SK-MEL-5 (cell line): ENCODE data around the gene HSPA1L. TPM values are rescaled to one million over a fixed set of nuclear protein-coding genes. Genes with fewer than 3 reads are reported as not detected.
"Not testable (repeated sequence)": the region's sequence is repeated elsewhere in the genome, so short reads cannot be mapped to it uniquely, and the experiment has no call there.

Experiments used
- DNase-seq: peaks from one replicate; pipeline ENCODE4 v3.0.0-alpha.2; 2016; ENCODE audit warnings: low read depth, low spot score
- in situ Hi-C: cut with HindIII; loops from 2 replicates; pipeline ENCODE4 v1.10.0; 2016; ENCODE audit warnings: low sequenced_read_pairs, high pct_unique_total_duplicates, low pct_unique_long_range_greater_than_20kb
- total RNA-seq: library from RNA; depleted of rRNA; stranded (reverse); fragments of >200 nt; shearing (Covaris generic); gene quantifications from 2 replicates; pipeline ENCODE4 v1.2.3, GENCODE V29; 2014

HSPA1L gene
- total RNA-seq, 1 experiment from 2014 or later, result 0.29 TPM

GRCh38 chr6:31795616-31796298 is 19.3 kb downstream of the HSPA1L start, which contains the start of gene VARS1:
VARS1 (minus strand) TSS chr6:31795752; CDS start chr6:31795217, 535 bp downstream.
- DNase-seq, result peak; percentile 89
- in situ Hi-C loops, result no loop called here

GRCh38 chr6:31794866-31795615 is 20.0 kb downstream of the HSPA1L start:
- no peak for DNase-seq
- in situ Hi-C loops, result no loop called here

GRCh38 chr6:31794294-31794865 is 20.7 kb downstream of the HSPA1L start:
- no peak for DNase-seq
- in situ Hi-C loops, result no loop called here

DNA sequence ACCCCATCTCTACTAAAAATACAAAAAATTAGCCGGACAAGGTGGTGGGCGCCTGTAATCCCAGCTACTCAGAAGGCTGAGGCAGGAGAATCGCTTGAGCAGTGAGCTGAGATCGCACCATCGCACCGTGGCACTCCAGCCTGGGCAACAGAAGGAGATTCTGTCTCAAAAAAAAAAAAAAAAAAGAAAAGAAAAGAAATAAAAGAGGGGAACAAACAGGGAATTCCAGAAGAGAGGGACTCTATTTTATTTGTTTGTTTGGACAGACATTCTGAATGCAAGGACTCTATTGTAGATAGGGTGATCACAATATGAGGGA is 21.2 kb downstream of the HSPA1L start:
- DNase-seq, result not testable (repeated sequence)

GRCh38 chr6:31792761-31793171 is 22.3 kb downstream of the HSPA1L start:
- in situ Hi-C loops, result no loop called here
- no peak for DNase-seq

More for the DNA sequence above, 21.2 kb downstream of the HSPA1L start:
- in situ Hi-C loops, result not testable (repeated sequence)

- in situ Hi-C loops, result no loop called here
- DNase-seq, result no peak
Observed at GRCh38 chr6:31792090-31792374, 23.1 kb downstream of the HSPA1L start.

- in situ Hi-C loops, result no loop called here
- peak; percentile 69 for DNase-seq
Observed at GRCh38 chr6:31791324-31792089, 23.6 kb downstream of the HSPA1L start.

- DNase-seq, result no peak
- in situ Hi-C loops, result no loop called here
Observed at GRCh38 chr6:31785475-31785874, 29.6 kb downstream of the HSPA1L start.

DNA sequence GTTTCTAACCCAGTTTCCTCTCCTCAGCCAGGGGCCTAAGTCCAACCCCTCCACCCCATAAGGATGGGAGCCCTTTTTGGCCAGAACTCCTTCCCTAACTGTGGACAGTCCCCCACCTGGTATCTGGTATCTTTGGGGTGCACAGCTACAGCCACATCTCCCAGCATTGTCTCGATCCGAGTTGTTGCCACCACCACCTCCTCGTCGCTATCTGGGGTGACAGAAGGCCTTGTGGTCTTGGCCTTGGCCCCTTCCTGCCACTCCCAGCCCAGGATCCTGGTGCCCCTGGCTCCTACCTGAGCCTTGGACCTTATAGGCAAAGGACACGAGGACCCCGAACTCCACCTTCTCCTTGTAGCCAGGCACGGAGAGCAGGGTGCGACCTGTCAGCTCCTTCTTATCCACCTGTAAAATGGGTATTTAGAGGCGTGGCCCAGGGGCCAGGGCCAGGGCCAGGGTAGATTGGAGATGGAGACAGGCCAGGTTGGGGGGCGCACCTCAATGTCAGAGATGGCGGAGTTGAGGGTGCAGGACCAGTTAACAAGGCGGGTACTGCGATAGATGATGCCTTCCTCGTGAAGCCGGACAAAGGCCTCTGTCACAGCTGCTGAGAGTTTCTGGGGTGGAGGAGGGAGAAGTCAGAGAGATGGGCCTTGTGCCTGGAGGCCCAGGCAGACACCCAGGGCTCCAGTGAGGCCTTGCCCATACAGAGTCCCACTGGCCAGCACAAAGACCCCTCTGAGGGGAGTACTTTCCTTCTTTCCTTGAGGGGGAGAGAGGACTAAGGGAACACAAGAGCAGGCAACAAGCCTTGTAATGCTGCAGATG is 30.8 kb downstream of the HSPA1L start:
- in situ Hi-C loops, result no loop called here
- no peak for DNase-seq

DNA sequence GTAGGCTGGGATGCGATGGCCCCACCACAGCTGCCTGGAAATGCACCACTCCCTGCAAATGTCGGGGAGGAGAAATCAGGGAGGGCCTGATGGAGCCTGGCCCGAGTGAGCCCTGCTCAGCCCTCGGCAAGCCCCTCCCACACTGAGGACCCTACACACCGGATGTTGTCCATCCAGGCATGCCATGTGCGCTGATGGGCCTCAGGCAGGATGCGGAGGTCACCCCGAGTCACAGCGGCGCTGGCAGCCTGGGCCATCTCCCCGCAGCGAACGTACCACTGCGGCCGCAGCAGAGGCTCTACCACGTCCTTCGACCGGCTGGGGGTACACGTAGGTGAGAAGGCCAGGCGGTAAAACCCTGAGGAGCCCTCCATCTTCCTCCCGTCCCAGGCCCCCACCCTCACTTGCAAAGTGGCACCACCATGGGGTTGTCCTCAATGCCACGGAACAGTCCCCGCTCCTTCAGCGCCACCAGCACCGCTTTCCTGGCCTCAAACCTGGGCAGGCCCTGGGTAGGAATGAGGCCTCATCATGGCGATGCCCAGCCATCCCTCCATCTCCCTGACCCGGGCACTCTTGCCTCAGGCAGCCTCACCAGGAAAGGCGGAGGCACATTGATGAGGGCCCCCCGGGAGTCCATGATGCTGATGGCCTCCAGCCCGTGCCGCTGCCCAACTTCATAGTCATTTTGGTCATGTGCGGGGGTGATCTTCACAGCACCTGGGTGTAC is 32.8 kb downstream of the HSPA1L start:
- no peak for DNase-seq
- in situ Hi-C loops, result no loop called here

DNA sequence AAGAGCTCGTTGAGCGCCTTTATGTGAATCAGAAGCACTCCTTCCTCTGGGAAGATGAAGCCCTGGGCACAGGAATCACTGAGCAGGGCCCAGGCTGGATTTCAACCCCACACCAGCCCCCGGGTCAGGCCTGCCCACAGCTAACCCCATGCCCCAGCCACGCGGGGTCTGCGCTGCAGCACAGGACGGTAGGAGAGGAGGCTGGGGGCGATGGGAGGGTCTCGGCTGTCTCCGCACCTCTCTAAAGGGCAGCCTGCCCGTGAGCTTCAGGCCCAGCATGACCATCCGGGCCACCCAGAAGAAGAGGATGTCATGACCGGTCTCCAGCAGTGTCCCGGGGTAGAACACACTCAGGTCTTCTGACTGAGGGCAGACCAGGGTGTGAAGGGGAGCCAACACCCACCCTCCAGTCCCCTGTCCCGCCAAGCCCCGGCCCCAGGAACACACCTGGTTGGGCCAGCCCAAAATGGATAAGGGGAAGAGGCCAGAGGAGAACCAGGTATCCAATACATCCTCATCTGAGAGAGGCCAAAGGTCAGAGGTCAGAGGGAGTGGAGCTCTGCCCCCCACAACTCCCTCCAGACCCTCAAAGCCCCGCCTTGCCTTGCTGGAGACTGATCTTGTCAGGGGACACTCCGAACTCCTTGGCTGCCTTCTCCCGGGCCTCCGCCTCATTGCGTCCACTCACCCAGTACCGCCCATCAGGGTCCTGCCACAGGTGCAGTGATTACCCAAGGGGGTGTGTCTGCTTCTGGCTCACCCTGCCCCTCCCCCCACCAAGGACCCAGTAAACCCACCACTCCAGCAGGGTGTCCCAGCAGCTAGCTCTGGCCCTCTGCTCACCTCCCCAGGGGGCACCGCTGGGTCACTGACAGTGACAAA is 33.6 kb downstream of the HSPA1L start:
- no peak for DNase-seq
- in situ Hi-C loops, result no loop called here

- in situ Hi-C loops, result no loop called here
Observed at GRCh38 chr6:31780507-31781243, 34.4 kb downstream of the HSPA1L start.

DNA sequence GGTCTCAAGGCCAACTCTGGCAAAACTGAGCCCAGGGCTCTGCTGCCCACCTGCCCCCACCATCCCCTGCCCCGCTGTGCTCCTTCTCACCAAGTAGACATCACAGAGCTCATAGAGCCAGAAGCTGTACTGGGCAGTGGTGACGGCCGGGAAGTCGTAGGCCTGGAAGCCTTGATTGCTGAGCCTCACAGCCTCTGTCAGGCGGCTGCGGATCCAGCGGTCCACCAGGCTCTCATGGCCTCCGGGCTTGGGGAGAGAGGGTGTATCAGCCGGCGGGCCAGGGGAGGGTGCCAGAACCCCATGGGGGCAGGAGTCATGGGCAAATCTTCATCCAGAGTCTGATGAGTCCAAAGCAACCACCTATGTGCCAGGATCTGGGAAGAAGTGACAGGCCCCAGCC is 35.2 kb downstream of the HSPA1L start:
- no peak for DNase-seq
- in situ Hi-C loops, result no loop called here

More at GRCh38 chr6:31780507-31781243, 34.4 kb downstream of the HSPA1L start:
- DNase-seq, result no peak

DNA sequence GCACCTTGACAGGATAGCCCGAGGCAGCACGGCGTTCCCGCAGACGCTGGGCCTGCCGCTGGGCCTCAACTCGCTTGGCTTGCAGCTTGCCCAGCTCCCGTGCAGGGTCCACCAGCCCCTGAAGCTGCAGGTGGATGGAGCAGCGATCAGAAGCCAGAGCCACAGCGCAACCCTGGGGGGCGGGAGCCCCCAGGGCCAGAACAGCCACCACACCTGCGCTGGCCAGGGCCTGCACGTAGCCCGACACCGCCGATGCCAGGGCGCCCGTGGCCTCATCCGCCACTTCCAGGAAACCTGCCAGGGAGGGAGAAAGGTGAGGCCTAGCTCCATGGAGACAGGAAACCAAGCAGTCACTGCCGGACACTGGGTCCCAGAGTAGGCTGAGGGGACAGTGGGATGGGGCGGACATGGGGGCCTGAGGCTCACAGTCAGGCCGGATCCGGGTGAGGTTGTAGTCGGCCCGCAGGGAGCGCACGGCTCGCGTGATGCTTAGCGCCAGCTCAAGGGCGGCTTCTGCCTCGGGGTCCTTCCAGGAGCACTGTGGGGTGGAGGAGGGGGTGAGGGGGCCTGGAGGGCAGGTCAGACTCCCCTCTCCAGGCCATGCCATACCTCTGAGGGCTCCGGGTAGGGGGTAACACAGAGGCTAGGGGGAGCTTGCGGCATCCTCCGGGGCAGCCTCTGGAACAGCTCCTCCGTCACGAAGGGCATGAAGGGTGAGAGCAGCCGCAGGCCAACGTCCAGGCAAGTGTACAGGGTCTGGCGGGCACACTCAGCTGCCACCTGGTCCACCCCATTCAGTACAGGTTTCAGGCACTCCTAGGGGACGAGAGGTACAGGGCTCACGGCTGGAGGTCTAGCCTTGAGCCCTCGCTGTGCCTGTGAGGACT is 35.8 kb downstream of the HSPA1L start:
- no peak for DNase-seq
- in situ Hi-C loops, result no loop called here

DNA sequence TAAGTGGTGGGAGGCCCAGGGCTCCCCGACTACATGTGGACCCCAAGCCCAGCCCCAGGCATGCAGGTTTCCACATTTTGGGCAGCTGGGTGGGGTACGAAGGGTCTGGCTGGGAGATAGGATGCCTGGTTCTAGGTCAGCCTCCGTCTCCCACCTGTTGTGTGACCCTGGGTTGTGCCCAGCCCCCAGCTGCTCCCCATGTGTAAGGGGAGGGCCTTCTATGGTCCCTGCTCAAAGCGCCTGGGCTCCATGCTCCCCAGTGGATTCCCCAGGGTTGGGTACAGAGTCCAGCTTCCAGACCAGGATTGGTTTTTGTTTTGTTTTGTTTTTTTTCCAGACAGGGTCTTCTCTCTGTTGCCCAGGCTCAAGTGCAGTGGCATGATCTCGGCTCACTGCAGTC is 36.9 kb downstream of the HSPA1L start:
- in situ Hi-C loops, result no loop called here
- DNase-seq, result no peak
